ENCODE results near the gene ADGRB2.

GRCh38 chr1:31799196-31799894 is 35.2 kb upstream of the ADGRB2 start:
- TF ChIP-seq CTCF (IDR thresholded peaks at IDR 0.05), result no peak
- no peak for TF ChIP-seq POLR2A (IDR thresholded peaks at IDR 0.05)
